ENCODE data around the gene PYM1.

- TF ChIP-seq CTCF (IDR thresholded peaks at IDR 0.05) (no peak), POLR2AphosphoS5 (IDR thresholded peaks at IDR 0.05) (peak in 3 of 4 donors; percentile 13 to 71 (median 55)), POLR2A (IDR thresholded peaks at IDR 0.05) (peak; percentile 16 to 19)
These were observed 4.3 kb upstream of the PYM1 start for GRCh38 chr12:55931780-55932550.

Data from sigmoid colon (tissue), 4 donors.